ENCODE measurements around the gene NOP9.

The NOP9 gene

DNA sequence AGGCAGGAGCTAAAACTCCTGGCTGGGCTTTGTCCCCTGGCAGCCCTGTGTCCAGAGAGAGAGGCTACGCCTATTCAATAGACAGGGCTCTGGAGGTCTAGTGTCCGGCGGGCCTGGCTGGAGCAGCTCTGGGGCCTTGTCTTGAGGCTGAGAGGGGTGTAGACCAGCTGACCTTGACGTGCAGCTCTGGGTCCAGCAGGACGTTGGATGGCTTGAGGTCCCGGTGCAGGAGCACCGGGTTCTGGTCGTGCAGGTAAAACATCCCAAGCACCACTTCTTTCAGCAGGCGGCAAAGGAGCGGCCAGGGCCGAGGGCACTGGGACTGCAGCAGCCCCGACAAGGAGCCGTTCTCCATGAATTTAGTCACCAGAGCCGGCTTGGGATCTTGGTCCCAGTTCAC is 39.2 kb downstream of the NOP9 start:
- H4K20me1 ChIP-seq (ENCODE audit: control insufficient read depth, insufficient read depth, low read depth, low read length) = no peaks in the 10 kb centered on the region
- no peak overlapping the region for H3K27ac ChIP-seq (ENCODE audit: low read depth, low read length)
- H3K4me2 ChIP-seq (ENCODE audit: low read length) = peak overlapping the region; percentile 90
- H3K4me1 ChIP-seq (ENCODE audit: control insufficient read depth, low read length) = peaks cover 19% of the 10 kb centered on the region
- H3K36me3 ChIP-seq (ENCODE audit: control insufficient read depth, low read length) = no peaks in the 10 kb centered on the region
- H3K4me3 ChIP-seq (ENCODE audit: low read length) = peak overlapping the region; percentile 83
- H3K9me3 ChIP-seq (ENCODE audit: control insufficient read depth, insufficient read depth, low read length) = no peaks in the 10 kb centered on the region
- H3K9me2 ChIP-seq (replicated peaks; ENCODE audit: control insufficient read depth, low read length) = no peaks in the 10 kb centered on the region
- no peaks in the 10 kb centered on the region; the same call in 1 of the 2 replicates for H3F3A ChIP-seq (ENCODE audit: control insufficient read depth, insufficient read depth)
- peaks cover 13% of the 10 kb centered on the region for H3K27me3 ChIP-seq (ENCODE audit: control insufficient read depth, low read length)
- no peak for TF ChIP-seq CTCF (IDR thresholded peaks at IDR 0.05; ENCODE audit: low read depth, low read length, poor library complexity, severe bottlenecking)
- TF ChIP-seq EZH2phosphoT487 (IDR thresholded peaks at IDR 0.05; ENCODE audit: borderline replicate concordance, low read length) = no peak
- no peaks in the 10 kb centered on the region for H3K79me2 ChIP-seq (ENCODE audit: control insufficient read depth, low read length)

- no peaks in the 10 kb centered on the region for H3K9me2 ChIP-seq (replicated peaks; ENCODE audit: control insufficient read depth, low read length)
- H3K36me3 ChIP-seq (ENCODE audit: control insufficient read depth, low read length) = no peaks in the 10 kb centered on the region
- H3K9me3 ChIP-seq (ENCODE audit: control insufficient read depth, insufficient read depth, low read length) = no peaks in the 10 kb centered on the region
- no peak within 1 kb of the TSS for H3K27ac ChIP-seq (ENCODE audit: low read depth, low read length)
- H3K27me3 ChIP-seq (ENCODE audit: control insufficient read depth, low read length) = peaks cover 14% of the 10 kb centered on the region
- H4K20me1 ChIP-seq (ENCODE audit: control insufficient read depth, insufficient read depth, low read depth, low read length) = no peaks in the 10 kb centered on the region
- H3K4me2 ChIP-seq (ENCODE audit: low read length) = peak within 1 kb of the TSS; percentile 90
- H3K79me2 ChIP-seq (ENCODE audit: control insufficient read depth, low read length) = no peaks in the 10 kb centered on the region
- TF ChIP-seq EZH2phosphoT487 (IDR thresholded peaks at IDR 0.05; ENCODE audit: borderline replicate concordance, low read length) (no peak), CTCF (IDR thresholded peaks at IDR 0.05; ENCODE audit: low read depth, low read length, poor library complexity, severe bottlenecking) (no peak)
- H3K4me1 ChIP-seq (ENCODE audit: control insufficient read depth, low read length) = peaks cover 13% of the 10 kb centered on the region
- H3K4me3 ChIP-seq (ENCODE audit: low read length) = peak within 1 kb of the TSS; percentile 83
- H3F3A ChIP-seq (ENCODE audit: control insufficient read depth, insufficient read depth) = no peaks in the 10 kb centered on the region; the same call in 1 of the 2 replicates
Observed at GRCh38 chr14:24339284-24340151, 39.9 kb downstream of the NOP9 start, which contains the start of gene RIPK3. RIPK3 (minus strand) TSS chr14:24339991; CDS start chr14:24339826, 165 bp downstream.

GRCh38 chr14:24340606-24341005 is 41.0 kb downstream of the NOP9 start:
- H3K36me3 ChIP-seq (ENCODE audit: control insufficient read depth, low read length) = no peaks in the 10 kb centered on the region
- H3K27me3 ChIP-seq (ENCODE audit: control insufficient read depth, low read length) = peaks cover 14% of the 10 kb centered on the region

More at GRCh38 chr14:24340606-24341005, 41.0 kb downstream of the NOP9 start:
- Histone ChIP-seq H3K4me3 (ENCODE audit: low read length) (no peak overlapping the region), H3K9me3 (ENCODE audit: control insufficient read depth, insufficient read depth, low read length) (no peaks in the 10 kb centered on the region), H3K27ac (ENCODE audit: low read depth, low read length) (no peak overlapping the region), H3K4me2 (ENCODE audit: low read length) (no peak overlapping the region), H3K9me2 (replicated peaks; ENCODE audit: control insufficient read depth, low read length) (no peaks in the 10 kb centered on the region), H3K79me2 (ENCODE audit: control insufficient read depth, low read length) (no peaks in the 10 kb centered on the region), H3K4me1 (ENCODE audit: control insufficient read depth, low read length) (peaks cover 13% of the 10 kb centered on the region), H4K20me1 (ENCODE audit: control insufficient read depth, insufficient read depth, low read depth, low read length) (no peaks in the 10 kb centered on the region), H3F3A (ENCODE audit: control insufficient read depth, insufficient read depth) (no peaks in the 10 kb centered on the region; the same call in 1 of the 2 replicates)
- TF ChIP-seq EZH2phosphoT487 (IDR thresholded peaks at IDR 0.05; ENCODE audit: borderline replicate concordance, low read length) (no peak), CTCF (IDR thresholded peaks at IDR 0.05; ENCODE audit: low read depth, low read length, poor library complexity, severe bottlenecking) (no peak)
